ENCODE results near the gene B3GNT3.
A peak's percentile ranks its signal among the peaks of the same experiment; 100 is the strongest.
"Not testable (repeated sequence)": the region's sequence is repeated elsewhere in the genome, so short reads cannot be mapped to it uniquely, and the experiment has no call there.

The B3GNT3 gene

DNA sequence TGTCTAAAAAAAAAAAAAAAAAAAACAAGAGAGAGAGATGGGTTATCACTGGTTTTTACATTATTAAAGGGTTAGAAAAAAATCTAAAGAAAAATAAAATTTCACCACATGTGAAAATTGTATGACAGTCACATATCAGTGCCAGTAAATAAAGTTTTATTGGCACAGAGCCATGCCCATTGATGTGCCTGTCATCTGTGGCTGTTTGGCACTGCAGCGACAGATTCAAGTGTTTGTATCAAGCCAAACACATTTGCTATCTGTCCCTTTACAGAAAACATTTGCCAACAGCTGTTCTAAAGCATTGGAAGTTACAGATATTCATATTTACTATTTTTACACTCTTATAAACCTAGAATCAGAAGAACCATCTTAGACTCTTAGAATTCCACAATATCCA is 27.4 kb upstream of the B3GNT3 start:
- no peak for DNase-seq (ENCODE audit: low read depth)

- no peak for DNase-seq (ENCODE audit: low read depth)
Observed at GRCh38 chr19:17770613-17771012, 24.3 kb upstream of the B3GNT3 start.

GRCh38 chr19:17772172-17772571 is 22.8 kb upstream of the B3GNT3 start:
- no peak for DNase-seq (ENCODE audit: low read depth)

DNA sequence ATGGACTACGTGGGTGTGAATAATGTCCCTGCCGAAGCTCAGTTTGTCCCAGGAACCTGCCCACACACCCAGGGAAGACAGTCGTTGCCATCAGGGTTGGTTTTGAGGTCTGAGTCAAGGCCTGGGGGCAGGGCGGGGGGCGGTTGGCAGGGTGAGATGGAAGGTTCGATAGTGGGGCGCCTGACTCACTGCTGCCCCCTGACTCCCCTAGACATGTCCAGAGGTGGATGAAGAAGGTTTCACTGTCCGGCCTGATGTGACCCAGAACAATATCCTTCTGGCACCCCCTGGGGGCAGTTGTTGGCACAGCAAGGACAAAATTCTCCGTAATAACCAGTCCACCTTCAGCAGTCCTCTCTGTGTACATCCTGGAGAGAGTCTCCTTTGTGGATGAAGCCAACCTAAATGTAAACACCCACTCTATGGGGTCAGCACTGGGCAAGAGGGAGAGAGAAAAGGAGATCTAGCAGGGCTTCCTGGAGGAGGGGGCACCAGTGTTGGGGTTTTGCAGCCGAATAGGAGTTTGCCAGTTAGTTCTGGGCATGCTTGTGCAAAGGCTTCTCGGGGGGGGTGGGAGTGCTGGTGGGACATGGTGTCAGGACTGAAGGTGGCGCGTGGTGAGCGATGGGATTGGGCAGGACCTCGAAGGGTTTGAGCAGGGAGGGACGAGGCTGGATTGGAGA is 19.6 kb upstream of the B3GNT3 start:
- no peak for DNase-seq (ENCODE audit: low read depth)

DNA sequence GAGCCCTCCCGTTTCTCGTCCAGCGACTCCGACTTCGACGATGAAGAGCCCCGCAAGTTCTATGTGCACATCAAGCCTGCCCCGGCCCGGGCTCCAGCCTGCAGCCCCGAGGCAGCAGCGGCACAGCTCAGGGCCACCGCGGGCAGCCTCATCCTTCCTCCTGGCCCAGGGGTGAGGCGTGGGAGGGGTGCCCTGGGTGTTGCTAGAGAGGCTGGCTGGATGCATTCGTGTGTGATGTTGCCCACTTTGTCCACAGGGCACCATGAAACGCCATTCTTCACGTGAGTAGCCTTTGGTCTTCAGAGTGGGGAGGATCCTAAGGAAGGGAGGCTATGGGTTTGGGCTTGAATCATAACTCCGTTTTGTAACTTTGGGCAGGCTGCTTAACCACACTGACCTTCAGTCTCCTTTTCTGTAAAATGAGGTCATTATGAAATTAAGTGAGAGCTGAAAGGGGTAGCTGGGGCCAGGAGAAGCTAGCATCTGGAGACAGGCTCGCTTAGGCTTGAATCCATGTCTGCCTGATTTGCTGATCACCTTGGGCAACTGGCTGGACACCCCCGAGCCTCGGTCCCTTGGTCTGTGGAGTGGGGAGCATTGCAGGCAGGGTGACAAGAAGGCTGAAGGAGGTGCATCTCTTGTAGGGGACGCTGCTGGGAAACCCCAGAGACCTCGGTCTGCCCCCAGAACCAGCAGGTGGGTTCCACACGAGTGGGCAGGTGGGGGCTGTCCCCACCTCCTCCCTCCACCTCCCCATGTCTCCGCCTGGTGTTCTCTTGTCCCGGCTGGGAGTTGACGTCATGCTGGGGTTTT is 18.7 kb upstream of the B3GNT3 start:
- DNase-seq (ENCODE audit: low read depth) = no peak

GRCh38 chr19:17777840-17778239 is 17.1 kb upstream of the B3GNT3 start:
- not testable (repeated sequence) for DNase-seq (ENCODE audit: low read depth)

DNA sequence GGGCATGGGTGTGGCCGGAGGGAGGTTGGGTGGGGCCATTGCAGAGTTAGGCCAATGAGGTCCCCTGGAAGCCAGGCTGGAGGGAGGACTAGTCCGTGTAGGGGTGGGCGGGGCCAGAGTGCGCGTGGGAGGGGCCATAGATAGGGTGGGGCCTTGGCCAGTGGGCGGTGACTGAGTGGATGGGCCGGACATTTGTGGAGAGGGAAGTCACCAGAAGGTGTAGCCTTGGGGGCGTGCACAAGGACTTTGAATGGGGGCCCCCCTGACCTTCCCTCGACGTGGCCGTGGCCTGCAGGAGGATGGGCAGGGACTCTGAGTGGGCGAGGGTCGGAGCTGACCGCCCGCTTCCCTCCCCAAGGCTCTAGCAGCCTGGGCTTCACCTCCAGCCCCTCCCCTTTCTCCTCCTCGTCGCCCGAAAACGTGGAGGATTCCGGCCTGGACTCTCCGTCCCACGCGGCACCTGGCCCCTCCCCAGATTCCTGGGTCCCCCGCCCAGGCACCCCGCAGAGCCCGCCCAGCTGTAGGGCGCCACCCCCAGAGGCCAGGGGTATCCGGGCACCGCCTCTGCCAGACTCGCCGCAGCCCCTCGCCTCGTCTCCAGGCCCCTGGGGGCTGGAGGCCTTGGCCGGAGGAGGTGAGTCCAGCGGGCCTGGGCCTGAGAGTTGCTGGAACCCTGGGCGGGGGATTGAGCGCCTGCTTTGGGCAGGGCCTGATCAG is 16.5 kb upstream of the B3GNT3 start:
- no peak for DNase-seq (ENCODE audit: low read depth)

GRCh38 chr19:17778968-17779929 is 15.7 kb upstream of the B3GNT3 start:
- no peak for DNase-seq (ENCODE audit: low read depth)

- DNase-seq (ENCODE audit: low read depth) = no peak
Observed at GRCh38 chr19:17780781-17781180, 14.2 kb upstream of the B3GNT3 start.

DNA sequence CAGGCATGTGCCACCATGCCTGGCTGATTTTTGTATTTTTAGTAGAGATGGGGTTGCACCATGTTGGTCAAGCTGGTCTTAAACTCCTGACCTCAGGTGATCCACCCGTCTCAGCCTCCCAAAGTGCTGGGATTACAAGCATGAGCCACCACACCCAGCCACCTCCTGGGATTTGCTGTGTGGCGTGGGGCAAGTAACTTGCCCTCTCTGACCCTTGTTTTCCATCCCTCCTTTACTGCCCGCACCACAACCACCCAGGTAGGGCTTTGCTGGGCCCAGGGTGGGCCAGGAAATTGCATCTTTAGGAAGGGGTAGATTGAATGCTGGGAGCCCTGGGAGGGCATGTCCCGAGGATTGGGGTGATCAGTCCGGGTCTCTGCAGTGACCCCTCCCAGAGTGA is 11.2 kb upstream of the B3GNT3 start:
- DNase-seq (ENCODE audit: low read depth) = not testable (repeated sequence)

DNA sequence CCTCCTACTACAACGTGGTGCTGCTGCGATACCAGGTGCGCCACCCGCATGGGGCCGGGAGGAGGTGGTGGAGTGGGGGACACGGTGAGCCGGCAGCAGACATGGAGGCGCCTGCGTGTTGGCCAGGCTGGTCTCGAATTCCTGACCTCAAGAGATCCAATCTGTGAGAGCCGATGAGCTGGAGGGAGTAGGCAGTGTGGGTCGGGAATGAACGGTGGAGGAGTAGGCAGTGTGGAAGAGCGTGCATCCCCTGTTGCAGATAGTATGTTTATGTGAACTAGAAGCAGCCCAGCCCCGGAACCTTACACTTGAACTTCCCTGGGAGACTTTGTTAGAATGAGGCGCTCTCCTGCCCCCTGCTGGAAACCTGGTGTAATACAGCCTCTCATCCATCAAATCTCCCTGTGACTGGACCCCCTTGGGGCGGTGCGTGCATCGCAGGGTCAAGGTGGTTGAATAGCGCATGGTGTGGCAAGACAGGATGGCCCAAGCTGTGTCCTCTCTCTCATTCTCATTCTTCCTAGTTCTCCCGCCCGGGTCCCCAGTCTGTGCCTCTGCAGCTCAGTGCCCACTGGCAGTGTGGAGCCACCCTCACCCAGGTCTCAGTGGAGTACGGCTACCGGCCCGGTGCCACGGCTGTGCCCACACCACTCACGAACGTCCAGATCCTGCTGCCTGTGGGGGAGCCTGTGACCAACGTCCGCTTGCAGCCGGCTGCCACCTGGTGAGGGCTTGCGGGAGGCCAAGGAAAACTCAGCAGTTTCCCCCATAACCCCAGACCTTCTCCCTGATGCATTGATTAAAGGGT is 10.5 kb upstream of the B3GNT3 start:
- peak; percentile 57 for DNase-seq (ENCODE audit: low read depth)

- DNase-seq (ENCODE audit: low read depth) = no peak
Observed at GRCh38 chr19:17787274-17787913, 7.5 kb upstream of the B3GNT3 start.

DNA sequence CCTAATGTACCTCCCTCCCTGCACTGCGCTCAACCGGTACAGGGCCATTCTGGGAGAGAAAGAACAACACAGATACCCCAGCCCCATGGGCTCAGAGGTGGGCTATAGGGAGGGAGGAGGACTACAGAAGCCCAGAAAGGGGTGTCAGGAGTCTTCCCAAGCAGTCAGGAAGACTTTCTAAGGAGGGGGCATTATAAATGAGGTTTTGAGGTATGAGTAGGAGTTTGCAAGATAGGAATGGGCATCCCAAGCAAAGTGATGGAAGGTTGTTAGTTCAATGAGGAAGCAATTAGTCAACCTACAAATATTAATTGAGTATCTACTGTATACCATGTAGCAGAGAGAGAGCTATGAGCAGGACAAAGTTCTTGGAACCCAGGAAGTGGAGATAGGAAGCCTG is 6.3 kb upstream of the B3GNT3 start:
- no peak for DNase-seq (ENCODE audit: low read depth)

- DNase-seq (ENCODE audit: low read depth) = no peak
Observed at GRCh38 chr19:17790059-17790780, 4.7 kb upstream of the B3GNT3 start.

DNA sequence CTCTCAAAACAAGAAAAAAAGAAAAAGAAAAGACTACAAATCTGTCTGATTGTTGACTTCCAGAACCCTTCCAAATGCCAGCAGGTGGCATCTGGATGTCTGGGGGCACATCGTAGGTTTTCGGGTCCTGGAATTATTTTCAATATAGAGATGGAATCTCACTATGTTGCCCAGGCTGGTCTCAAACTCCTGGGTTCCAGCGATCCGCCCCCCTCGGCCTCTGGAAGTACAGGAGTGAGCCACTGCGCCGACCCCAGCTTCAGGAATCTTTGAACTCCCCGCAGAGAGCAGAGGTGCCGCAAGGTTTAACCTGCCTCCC is 567 bp upstream of the B3GNT3 start:
- no peak for DNase-seq (ENCODE audit: low read depth)

DNA sequence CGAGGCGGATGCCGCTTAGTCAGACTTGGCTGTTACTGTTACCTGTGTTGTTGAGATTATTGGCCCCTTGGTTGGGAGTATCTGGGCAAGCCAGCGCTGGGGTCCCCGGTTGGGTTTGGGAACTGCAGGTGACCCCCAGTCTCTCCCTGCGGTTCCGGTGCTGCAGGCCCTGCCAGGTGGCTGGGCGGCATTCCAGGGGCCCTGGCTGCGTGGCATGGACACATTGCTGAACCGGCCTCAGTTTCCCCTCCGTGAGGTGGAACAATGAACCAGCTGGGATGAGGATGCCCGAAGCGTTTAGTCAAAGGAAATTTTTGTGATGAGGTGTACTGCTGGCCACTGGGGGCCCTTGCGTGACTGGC is 538 bp downstream of the B3GNT3 start:
- no peak for DNase-seq (ENCODE audit: low read depth)

- DNase-seq (ENCODE audit: low read depth) = no peak
Observed at GRCh38 chr19:17796013-17796837, 1.3 kb downstream of the B3GNT3 start.

- no peak for DNase-seq (ENCODE audit: low read depth)
Observed at GRCh38 chr19:17796838-17797423, 2.0 kb downstream of the B3GNT3 start.
